ENCODE data around the gene LSR.

GRCh38 chr19:35260694-35261304 lies 12.0 kb downstream of the LSR start:
- no peak for TF ChIP-seq POLR2A (IDR thresholded peaks at IDR 0.05)
- TF ChIP-seq CTCF (IDR thresholded peaks at IDR 0.05) = no peak
- TF ChIP-seq POLR2AphosphoS5 (IDR thresholded peaks at IDR 0.05; ENCODE audit: insufficient read depth in 1 of 2, low read depth in 1 of 2) = no peak
